Ovary (tissue), 3 donors: Measurements from ENCODE around the gene THBS3.
"Not testable (repeated sequence)": the region's sequence is repeated elsewhere in the genome, so short reads cannot be mapped to it uniquely, and the experiment has no call there.

Experiments used
- EP300 ChIP-seq: sonication (generic); formaldehyde crosslinking; IDR thresholded peaks from one replicate; pipeline ENCODE4 v1.6.1; 2017; ENCODE audit warnings: antibody characterized with exemption
- POLR2A ChIP-seq: fragments of 450-650 bp; IDR thresholded peaks from one replicate; pipeline ENCODE4 v1.6.1; 2017; ENCODE audit warnings: antibody characterized with exemption, mild to moderate bottlenecking, moderate library complexity
- TF ChIP-seq, protein P1 (sequence below), 3 donors: fragments of 450-650 bp in 2 of 3; fragments of 200-600 bp in 1 of 3; IDR thresholded peaks; one replicate each; pipeline versions ENCODE4 v1.5.1 to v1.8.0; 2016 to 2022; ENCODE audit warnings: antibody characterized with exemption in 3 of 3, mild to moderate bottlenecking in 1 of 3
- donor health status: DM: no; HTN: no; CAD: no.

DNA sequence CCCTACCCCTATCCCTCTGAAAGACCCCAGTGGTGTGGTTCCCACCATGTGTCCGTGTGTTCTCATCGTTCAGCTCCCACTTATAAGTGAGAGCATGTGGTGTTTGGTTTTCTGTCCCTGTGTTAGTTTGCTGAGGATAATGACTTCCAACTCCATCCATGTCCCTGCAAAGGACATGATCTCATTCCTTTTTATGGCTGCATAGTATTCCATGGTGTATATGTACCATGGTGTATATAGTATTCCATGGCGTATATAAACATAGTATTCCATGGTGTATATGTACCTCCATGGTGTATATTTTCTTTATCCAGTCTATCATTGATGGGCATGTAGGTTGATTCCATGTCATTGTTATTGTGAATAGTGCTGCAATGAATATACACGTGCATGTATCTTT is 43.9 kb downstream of the THBS3 start:
- not testable (repeated sequence) for TF ChIP-seq POLR2A, EP300
- TF ChIP-seq, protein P1, sequence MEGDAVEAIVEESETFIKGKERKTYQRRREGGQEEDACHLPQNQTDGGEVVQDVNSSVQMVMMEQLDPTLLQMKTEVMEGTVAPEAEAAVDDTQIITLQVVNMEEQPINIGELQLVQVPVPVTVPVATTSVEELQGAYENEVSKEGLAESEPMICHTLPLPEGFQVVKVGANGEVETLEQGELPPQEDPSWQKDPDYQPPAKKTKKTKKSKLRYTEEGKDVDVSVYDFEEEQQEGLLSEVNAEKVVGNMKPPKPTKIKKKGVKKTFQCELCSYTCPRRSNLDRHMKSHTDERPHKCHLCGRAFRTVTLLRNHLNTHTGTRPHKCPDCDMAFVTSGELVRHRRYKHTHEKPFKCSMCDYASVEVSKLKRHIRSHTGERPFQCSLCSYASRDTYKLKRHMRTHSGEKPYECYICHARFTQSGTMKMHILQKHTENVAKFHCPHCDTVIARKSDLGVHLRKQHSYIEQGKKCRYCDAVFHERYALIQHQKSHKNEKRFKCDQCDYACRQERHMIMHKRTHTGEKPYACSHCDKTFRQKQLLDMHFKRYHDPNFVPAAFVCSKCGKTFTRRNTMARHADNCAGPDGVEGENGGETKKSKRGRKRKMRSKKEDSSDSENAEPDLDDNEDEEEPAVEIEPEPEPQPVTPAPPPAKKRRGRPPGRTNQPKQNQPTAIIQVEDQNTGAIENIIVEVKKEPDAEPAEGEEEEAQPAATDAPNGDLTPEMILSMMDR (IDR thresholded peaks at IDR 0.05) = not testable (repeated sequence)
